Panc1 (cell line): Measurements from ENCODE around the gene RPL41.

Experiments used
- POLR2AphosphoS5 ChIP-seq: IDR thresholded peaks from 2 replicates; pipeline ENCODE4 v1.6.1; 2012; ENCODE audit warnings: mild to moderate bottlenecking, low read depth, low read length, moderate library complexity
- TF ChIP-seq, protein P1 (sequence below): fragments of 450-650 bp; IDR thresholded peaks from 2 replicates; pipeline ENCODE4 v1.5.1; 2017; ENCODE audit warnings: mild to moderate bottlenecking
- TF ChIP-seq, protein P2 (sequence below), 2 experiments: IDR thresholded peaks; 2 replicates each; pipeline ENCODE4 v1.6.1; 2011 to 2012; ENCODE audit warnings: low read depth in 2 of 2, control low read depth in 1 of 2, low read length in 1 of 2, mild to moderate bottlenecking in 1 of 2, moderate library complexity in 1 of 2; ENCODE audit not compliant: insufficient read depth in 1 of 2

DNA sequence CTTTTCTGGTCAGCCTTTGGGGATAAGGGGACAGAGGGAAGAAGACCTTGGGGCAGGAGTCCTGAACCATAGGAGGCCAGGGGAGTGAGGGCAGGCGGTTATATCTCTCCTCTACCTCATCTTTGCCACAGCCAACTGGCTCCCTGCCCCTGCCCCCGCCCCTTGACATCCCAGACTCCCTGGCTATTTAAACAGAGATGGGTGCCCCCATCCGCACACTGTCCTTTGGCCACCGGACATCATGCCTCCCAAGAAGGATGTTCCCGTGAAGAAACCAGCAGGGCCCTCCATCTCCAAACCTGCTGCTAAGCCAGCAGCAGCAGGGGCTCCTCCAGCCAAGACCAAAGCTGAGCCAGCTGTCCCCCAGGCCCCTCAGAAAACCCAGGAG is 37.2 kb downstream of the RPL41 start:
- TF ChIP-seq, protein P1, sequence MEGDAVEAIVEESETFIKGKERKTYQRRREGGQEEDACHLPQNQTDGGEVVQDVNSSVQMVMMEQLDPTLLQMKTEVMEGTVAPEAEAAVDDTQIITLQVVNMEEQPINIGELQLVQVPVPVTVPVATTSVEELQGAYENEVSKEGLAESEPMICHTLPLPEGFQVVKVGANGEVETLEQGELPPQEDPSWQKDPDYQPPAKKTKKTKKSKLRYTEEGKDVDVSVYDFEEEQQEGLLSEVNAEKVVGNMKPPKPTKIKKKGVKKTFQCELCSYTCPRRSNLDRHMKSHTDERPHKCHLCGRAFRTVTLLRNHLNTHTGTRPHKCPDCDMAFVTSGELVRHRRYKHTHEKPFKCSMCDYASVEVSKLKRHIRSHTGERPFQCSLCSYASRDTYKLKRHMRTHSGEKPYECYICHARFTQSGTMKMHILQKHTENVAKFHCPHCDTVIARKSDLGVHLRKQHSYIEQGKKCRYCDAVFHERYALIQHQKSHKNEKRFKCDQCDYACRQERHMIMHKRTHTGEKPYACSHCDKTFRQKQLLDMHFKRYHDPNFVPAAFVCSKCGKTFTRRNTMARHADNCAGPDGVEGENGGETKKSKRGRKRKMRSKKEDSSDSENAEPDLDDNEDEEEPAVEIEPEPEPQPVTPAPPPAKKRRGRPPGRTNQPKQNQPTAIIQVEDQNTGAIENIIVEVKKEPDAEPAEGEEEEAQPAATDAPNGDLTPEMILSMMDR: no peak
- no peak for TF ChIP-seq POLR2AphosphoS5
- TF ChIP-seq, protein P2, sequence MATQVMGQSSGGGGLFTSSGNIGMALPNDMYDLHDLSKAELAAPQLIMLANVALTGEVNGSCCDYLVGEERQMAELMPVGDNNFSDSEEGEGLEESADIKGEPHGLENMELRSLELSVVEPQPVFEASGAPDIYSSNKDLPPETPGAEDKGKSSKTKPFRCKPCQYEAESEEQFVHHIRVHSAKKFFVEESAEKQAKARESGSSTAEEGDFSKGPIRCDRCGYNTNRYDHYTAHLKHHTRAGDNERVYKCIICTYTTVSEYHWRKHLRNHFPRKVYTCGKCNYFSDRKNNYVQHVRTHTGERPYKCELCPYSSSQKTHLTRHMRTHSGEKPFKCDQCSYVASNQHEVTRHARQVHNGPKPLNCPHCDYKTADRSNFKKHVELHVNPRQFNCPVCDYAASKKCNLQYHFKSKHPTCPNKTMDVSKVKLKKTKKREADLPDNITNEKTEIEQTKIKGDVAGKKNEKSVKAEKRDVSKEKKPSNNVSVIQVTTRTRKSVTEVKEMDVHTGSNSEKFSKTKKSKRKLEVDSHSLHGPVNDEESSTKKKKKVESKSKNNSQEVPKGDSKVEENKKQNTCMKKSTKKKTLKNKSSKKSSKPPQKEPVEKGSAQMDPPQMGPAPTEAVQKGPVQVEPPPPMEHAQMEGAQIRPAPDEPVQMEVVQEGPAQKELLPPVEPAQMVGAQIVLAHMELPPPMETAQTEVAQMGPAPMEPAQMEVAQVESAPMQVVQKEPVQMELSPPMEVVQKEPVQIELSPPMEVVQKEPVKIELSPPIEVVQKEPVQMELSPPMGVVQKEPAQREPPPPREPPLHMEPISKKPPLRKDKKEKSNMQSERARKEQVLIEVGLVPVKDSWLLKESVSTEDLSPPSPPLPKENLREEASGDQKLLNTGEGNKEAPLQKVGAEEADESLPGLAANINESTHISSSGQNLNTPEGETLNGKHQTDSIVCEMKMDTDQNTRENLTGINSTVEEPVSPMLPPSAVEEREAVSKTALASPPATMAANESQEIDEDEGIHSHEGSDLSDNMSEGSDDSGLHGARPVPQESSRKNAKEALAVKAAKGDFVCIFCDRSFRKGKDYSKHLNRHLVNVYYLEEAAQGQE (IDR thresholded peaks at IDR 0.05; ENCODE audit: insufficient read depth in 1 of 2, low read depth in 2 of 2, low read length in 1 of 2): no peak
